ENCODE data around the gene CPXM2.

The CPXM2 gene

GRCh38 chr10:123795196-123795780 lies 96.3 kb downstream of the CPXM2 start:
- no peak for DNase-seq

DNA sequence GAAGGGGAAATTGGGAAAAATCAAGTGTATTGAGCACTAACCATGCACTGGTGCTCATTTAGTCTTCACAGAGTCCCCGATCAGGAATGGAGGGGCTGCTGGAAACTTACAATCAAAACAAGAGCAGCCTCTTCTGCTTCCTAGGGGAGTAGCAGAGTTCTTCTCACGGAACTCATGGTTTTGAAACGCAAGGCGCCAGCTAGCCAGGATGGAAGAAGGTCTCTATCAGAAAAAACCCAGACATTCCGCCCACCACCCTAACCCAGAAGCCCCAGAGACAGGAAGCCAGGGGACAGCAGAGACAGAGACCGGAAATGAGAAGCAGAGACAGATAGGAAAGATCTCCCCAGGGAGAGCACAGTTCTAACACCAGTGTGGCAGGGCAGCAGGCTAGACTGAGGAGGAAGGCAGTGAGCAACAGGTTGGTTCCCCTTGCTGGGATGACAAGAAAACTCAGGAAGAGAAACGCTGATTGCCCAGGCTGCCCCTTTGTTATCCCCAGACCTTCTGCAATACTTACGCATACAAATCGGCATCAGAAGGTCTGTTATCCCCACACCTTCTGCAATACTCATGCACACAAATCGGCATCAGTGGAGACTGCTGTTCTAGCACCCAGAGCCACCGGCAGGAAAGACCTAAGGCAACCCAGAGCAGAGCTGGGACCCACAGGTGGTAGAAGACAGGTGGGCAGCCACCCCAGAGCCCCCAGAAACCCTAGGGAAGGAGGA lies 99.2 kb downstream of the CPXM2 start:
- no peak for DNase-seq

GRCh38 chr10:123790132-123790885 lies 101.3 kb downstream of the CPXM2 start:
- no peak for DNase-seq

- DNase-seq, result no peak
Observed at GRCh38 chr10:123788981-123789380, 102.6 kb downstream of the CPXM2 start.

DNA sequence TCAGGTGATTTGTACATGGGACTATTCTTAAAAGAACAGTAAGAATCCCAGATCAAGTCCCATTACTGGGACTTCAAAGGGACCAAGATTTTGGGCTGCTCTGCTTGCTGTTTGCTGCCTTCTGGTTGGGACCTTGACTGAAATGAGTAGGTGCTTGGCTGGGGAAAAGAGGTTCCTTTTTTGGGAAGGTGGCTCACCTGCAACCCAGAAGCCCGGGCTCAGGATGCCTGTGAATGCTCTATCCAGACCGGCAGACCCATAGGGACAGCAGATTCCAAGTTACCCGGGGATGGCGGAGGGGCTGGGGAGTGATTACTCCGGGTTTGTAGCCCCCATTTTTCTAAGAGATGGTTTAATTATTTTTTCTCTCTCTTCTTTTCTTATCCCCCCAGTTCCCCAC lies 104.0 kb downstream of the CPXM2 start:
- DNase-seq, result no peak

GRCh38 chr10:123786896-123787295 lies 104.7 kb downstream of the CPXM2 start:
- DNase-seq, result no peak

GRCh38 chr10:123786306-123786705 lies 105.3 kb downstream of the CPXM2 start:
- DNase-seq, result no peak

GRCh38 chr10:123784646-123785045 lies 107.0 kb downstream of the CPXM2 start:
- DNase-seq, result no peak

DNA sequence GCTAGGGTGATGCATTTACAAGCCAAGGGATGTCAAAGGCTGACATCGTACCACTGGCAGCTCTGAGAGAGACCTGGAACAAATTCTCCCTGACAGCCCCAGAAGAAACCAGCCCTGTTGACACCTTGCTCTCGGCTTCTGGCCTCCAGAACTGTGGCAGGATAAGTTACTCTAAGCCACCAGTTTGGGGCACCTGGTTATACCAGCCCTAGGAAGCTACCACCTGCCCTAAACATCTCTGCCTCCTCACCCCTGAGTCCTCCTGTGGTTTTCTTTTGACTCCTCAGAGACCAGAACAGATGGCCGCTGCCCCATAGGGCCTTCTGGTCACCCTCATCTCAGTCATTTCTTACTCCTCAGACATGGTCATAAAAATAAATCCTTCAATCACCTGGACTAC lies 107.4 kb downstream of the CPXM2 start:
- DNase-seq, result no peak

DNA sequence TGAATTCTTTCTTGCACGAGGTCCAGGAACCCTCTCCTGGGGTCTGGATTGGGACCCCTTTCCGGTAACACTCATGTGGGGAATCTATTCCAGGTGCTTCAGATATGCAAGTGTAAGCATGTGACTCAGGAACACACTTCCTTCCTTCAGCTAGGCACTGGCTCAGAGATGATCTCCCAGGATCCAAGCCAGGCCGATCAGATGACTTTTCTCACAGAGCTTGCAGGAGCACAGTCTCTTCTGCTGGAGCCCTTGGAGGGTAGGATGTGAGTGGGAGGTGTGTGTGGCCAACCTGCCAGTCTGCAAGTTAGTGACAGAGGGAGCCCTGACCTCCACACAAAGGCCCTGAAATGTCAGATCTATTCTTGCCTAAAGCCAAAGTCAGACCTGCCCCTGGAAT lies 108.3 kb downstream of the CPXM2 start:
- DNase-seq, result no peak

DNA sequence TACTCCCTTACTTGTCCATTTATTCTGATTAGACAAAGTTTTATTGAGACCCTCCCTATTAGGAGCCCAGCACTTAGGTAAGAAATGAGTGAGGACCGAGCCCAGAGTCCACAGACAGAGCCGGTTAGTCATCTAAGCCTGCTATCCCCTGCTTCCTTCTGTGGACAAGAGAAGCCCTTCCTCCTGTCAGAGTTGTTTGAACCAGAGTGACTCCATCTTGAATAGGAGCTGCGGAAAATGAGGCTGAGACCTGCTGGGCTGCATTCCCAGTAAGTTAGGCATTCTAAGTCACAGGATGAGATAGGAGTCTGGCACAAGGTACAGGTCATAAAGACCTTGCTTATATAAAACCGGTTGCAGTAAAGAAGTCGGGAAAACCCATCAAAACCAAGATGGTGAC lies 109.1 kb downstream of the CPXM2 start:
- no peak for DNase-seq

GRCh38 chr10:123781956-123782500 lies 109.6 kb downstream of the CPXM2 start:
- DNase-seq, result no peak

DNA sequence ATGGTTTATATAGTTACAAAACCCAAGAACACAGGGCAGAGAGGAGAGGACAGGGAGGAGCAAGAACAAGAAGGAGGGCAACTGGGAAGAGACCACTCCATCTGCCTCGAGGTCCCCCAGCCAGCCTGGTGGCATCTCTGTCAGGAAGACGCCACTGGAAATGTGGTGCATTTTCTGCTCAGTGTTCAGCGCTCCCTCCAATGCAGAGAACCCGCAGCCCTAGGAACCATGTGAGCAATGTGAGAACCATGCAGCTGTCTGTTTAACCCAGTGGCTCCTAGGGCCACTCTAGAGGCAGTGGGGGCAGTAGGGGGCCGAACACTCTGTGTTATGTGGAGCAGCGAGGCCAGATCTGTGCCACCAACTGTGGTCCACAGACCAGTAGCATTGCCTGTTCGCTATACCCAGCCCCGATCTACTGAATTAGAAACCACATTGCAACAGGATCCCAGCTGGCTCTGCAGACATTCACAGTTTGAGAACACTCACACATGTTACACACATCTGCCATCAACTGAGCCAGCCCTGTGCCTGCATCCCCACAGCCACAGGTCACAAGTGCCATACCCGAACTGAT lies 110.2 kb downstream of the CPXM2 start:
- no peak for DNase-seq

- DNase-seq, result no peak
Observed at GRCh38 chr10:123778719-123779517, 112.7 kb downstream of the CPXM2 start.

DNA sequence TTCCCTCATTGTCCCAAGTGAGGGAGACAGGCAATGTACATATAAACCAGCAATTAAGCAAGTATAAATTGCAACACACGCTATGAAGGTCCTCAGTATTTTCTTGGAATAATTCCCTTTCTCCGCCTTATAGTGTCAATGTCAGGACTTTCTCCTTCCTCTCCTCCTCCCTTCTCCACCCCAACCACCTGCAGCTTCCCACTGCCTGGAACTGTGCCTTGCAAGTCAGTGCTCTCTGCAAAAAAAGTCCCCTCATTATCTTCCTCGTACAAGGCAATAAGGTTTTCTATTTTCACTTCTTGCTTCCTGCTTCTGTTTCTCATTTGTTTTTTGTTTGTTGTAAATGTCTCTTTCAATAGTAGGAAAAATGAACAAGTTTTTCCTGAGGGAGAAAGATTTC lies 113.7 kb downstream of the CPXM2 start:
- DNase-seq, result no peak

- no peak for DNase-seq
Observed at GRCh38 chr10:123774132-123774742, 117.4 kb downstream of the CPXM2 start.

GRCh38 chr10:123772645-123773508 lies 118.7 kb downstream of the CPXM2 start:
- no peak for DNase-seq

DNA sequence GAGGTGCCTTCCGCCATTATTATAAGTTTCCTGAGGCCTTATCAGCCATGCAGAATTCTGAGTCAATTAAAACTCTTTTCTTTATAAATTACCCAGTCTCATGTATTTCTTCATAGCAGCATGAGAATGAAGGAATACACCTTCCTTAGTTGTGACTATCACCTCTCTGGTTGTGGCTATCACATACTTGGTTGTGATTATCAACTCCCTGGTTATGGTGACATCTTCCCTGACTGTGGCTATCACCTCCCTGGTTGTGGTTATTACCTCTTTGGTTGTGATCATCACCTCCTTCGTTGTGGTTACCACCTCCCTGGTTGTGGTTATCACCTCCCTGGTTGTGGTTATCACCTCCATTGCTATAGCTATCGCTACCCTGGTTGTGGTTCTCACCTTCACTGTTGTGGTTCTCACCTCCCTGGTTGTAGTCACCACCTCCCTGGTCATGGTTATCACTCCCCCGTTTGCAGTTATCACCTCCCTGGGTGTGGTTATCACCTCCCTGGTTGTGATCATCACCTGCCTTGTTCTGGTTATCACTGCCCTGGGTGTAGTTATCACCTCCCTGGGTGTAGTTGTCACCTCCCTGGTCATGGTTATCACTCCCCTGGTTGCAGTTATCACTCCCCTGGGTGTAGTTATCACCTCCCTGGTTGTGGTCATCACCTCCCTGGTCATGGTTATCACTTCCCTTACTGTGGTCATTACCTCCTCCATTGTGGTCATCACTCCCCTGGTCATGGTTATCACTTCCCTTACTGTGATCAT lies 119.5 kb downstream of the CPXM2 start:
- DNase-seq, result no peak

DNA sequence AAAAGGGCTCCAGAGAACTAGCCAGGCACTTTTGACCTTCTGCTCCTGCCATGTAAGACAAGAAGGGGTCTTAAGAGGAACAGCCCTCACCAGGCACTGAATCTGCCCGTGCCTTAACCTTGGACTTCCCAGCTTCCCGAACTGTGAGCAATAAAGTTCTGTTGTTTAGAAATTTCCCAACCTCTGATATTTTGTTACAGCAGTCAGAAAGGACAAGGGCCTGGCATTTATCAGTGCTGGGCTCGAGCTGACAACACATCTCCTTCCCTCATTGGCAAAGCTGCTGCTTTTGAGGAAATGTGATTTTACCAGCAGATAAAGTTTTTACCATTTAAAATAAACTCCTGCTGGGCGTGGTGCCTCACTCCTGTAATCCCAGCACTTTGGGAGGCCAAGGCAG lies 122.0 kb downstream of the CPXM2 start:
- no peak for DNase-seq

DNA sequence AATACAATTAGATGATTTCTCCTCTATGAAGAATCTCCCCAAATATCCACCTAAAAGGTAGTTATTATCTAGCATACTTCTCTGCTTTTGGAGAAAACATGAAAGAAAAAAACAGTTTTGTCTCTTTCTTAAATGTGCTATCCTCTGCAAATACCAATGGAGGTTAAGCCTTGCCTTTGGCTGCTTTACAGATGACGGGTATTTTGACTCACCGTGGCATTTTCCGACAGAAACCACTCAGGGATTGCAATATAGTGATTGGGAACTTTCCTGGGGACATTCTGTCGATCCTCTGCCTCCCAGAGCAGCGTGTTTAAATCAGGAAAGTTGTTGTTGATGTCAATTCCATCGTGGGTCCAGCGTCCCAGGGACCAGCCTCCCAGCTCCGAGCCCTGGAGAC lies 124.8 kb downstream of the CPXM2 start:
- no peak for DNase-seq

Data from right hindlimb (tissue), 1 donor.